CD8-positive, alpha-beta memory T cell (primary cell): Measurements from ENCODE around the gene ACTL10. TPM values are rescaled to one million over a fixed set of nuclear protein-coding genes. Genes with fewer than 3 reads are reported as not detected.
A peak's percentile ranks its signal among the peaks of the same experiment; 100 is the strongest.

Experiments
- CTCF ChIA-PET: fragments of 350-600 bp; sonication (Branson Sonifier 250); formaldehyde crosslinking; loops from one replicate; lab custom pipeline; 2021; ENCODE audit warnings: antibody characterized with exemption; lab: Charles Lee
- POLR2A ChIA-PET: fragments of 350-600 bp; sonication (Branson Sonifier 250); formaldehyde crosslinking; loops from one replicate; lab custom pipeline; 2021; ENCODE audit warnings: antibody characterized with exemption; lab: Charles Lee
- DNase-seq, 5 donors: peaks; one replicate each; pipeline versions ENCODE4 v3.0.0 to v3.0.0-alpha.2; 2020 to 2022; ENCODE audit warnings: mixed read lengths in 1 of 5
- H3K27ac ChIP-seq: one replicate; pipeline ENCODE4 v1.7.0; 2013; ENCODE audit warnings: low read depth, mild to moderate bottlenecking, low read length, moderate library complexity
- H3K27me3 ChIP-seq: 2 replicates; pipeline ENCODE4 v1.7.0; 2013; ENCODE audit warnings: low read length, mild to moderate bottlenecking; ENCODE audit not compliant: insufficient read depth, poor library complexity, severe bottlenecking
- H3K36me3 ChIP-seq: 2 replicates; pipeline ENCODE4 v1.7.0; 2013; ENCODE audit warnings: mild to moderate bottlenecking, low read length, moderate library complexity; ENCODE audit not compliant: insufficient read depth
- H3K4me1 ChIP-seq: 2 replicates; pipeline ENCODE4 v1.7.0; 2013; ENCODE audit warnings: mild to moderate bottlenecking, low read length, moderate library complexity; ENCODE audit not compliant: insufficient read depth
- H3K4me3 ChIP-seq: 2 replicates; pipeline ENCODE4 v1.7.0; 2013; ENCODE audit warnings: mild to moderate bottlenecking, low read length
- H3K9me3 ChIP-seq: 2 replicates; pipeline ENCODE4 v1.7.0; 2013; ENCODE audit warnings: mild to moderate bottlenecking, low read length
- H3K27ac Mint-ChIP-seq, 8 donors: one replicate each; pipeline ENCODE4 v1.8.0; 2020 to 2021; ENCODE audit warnings: mixed read lengths in 8 of 8, mild to moderate bottlenecking in 6 of 8, inconsistent platforms in 3 of 8, moderate library complexity in 3 of 8
- H3K27me3 Mint-ChIP-seq, 2 donors: one replicate each; pipeline ENCODE4 v1.8.0; 2020 to 2021; ENCODE audit warnings: mixed read lengths in 2 of 2, mild to moderate bottlenecking in 1 of 2, moderate library complexity in 1 of 2
- H3K36me3 Mint-ChIP-seq, 3 donors: one replicate each; pipeline ENCODE4 v1.8.0; 2020 to 2021; ENCODE audit warnings: mixed read lengths in 3 of 3, inconsistent platforms in 1 of 3, mild to moderate bottlenecking in 1 of 3
- H3K4me1 Mint-ChIP-seq, 3 donors: one replicate each; pipeline ENCODE4 v1.8.0; 2020 to 2021; ENCODE audit warnings: mixed read lengths in 3 of 3, inconsistent platforms in 1 of 3, mild to moderate bottlenecking in 1 of 3
- H3K4me3 Mint-ChIP-seq, 7 donors: one replicate each; pipeline ENCODE4 v1.8.0; 2020 to 2021; ENCODE audit warnings: mixed read lengths in 7 of 7, mild to moderate bottlenecking in 6 of 7, moderate library complexity in 4 of 7, inconsistent platforms in 2 of 7
- H3K9me3 Mint-ChIP-seq, 5 donors: one replicate each; pipeline ENCODE4 v1.8.0; 2020 to 2022; ENCODE audit warnings: mixed read lengths in 5 of 5, mild to moderate bottlenecking in 3 of 5, moderate library complexity in 2 of 5, inconsistent platforms in 1 of 5
- polyA plus RNA-seq: library from polyadenylated mRNA; unstranded; fragments of 300-500 nt; fragmentation: Illumina TruSeq; gene quantifications from one replicate; pipeline ENCODE4 v1.2.3, GENCODE V29; 2021
- total RNA-seq, 2 experiments: library from RNA; stranded (reverse); gene quantifications; one replicate each; pipeline ENCODE4 v1.2.3, GENCODE V29; 2021

The ACTL10 gene
- total RNA-seq (1 to 10 TPM; 3.8 to 4.6 TPM), polyA plus RNA-seq (6.6 TPM)

- Histone ChIP-seq H3K4me1 (peaks cover 33% of the 10 kb centered on the region), H3K27me3 (no peaks in the 10 kb centered on the region), H3K27ac (peak within 1 kb of the TSS; percentile 43), H3K36me3 (no peaks in the 10 kb centered on the region), H3K4me3 (peak within 1 kb of the TSS; percentile 77), H3K9me3 (no peaks in the 10 kb centered on the region)
- no peaks in the 10 kb centered on the region for H3K9me3 Mint-ChIP-seq
- peak within 1 kb of the TSS; percentile 90 to 97 (median 94) for H3K27ac Mint-ChIP-seq
- peaks cover 0 to 5% (median 0%) of the 10 kb centered on the region in 3 donors for H3K36me3 Mint-ChIP-seq
- ChIA-PET POLR2A (interaction anchor here (0.5 to 4.4 kb wide), 10 partner anchors 12 to 223 kb away, joined by 3 to 24 read pairs (median 4); partner anchors contain the start of genes CBFA2T2, SNTA1 and ZNF341), CTCF (interaction anchor here (0.6 to 7.2 kb wide), 25 partner anchors 8 to 265 kb away, joined by 3 to 103 read pairs (median 5); partner anchors contain the start of genes CBFA2T2, CDK5RAP1, E2F1 and ZNF341)
- no peaks in the 10 kb centered on the region for H3K27me3 Mint-ChIP-seq
- peaks cover 34 to 54% (median 37%) of the 10 kb centered on the region in 3 donors for H3K4me1 Mint-ChIP-seq
- H3K4me3 Mint-ChIP-seq: peak within 1 kb of the TSS; percentile 88 to 96 (median 94)
- DNase-seq: peak; percentile 52 to 88 (median 72)
Measured at GRCh38 chr20:33666293-33667244, at the start of gene ACTL10. ACTL10 (plus strand) TSS chr20:33666943; CDS start chr20:33667498, 555 bp downstream.

GRCh38 chr20:33621717-33622400, 44.9 kb upstream of the ACTL10 start:
- Histone ChIP-seq H3K4me1 (peaks cover 26% of the 10 kb centered on the region), H3K27ac (no peak overlapping the region), H3K27me3 (no peaks in the 10 kb centered on the region), H3K4me3 (no peak overlapping the region), H3K9me3 (no peaks in the 10 kb centered on the region), H3K36me3 (peaks cover 7% of the 10 kb centered on the region)
- Mint-ChIP-seq H3K27ac (peak overlapping the region in 4 of 8 donors; percentile 12 to 89 (median 36)), H3K4me3 (no peak overlapping the region), H3K27me3 (no peaks in the 10 kb centered on the region), H3K36me3 (peaks cover 14 to 73% (median 21%) of the 10 kb centered on the region in 3 donors), H3K4me1 (peaks cover 38 to 54% (median 52%) of the 10 kb centered on the region in 3 donors), H3K9me3 (no peaks in the 10 kb centered on the region)
- DNase-seq: no peak
- ChIA-PET CTCF (no interaction called here), POLR2A (no interaction called here)

GRCh38 chr20:33622705-33623365, 43.9 kb upstream of the ACTL10 start:
- Mint-ChIP-seq H3K27me3 (no peaks in the 10 kb centered on the region), H3K4me3 (no peak overlapping the region), H3K4me1 (peaks cover 38 to 60% (median 52%) of the 10 kb centered on the region in 3 donors), H3K9me3 (no peaks in the 10 kb centered on the region), H3K27ac (peak overlapping the region in 7 of 8 donors; percentile 9 to 89 (median 50)), H3K36me3 (peaks cover 15 to 77% (median 23%) of the 10 kb centered on the region in 3 donors)
- DNase-seq: no peak
- ChIA-PET CTCF (no interaction called here), POLR2A (no interaction called here)
- Histone ChIP-seq H3K4me3 (no peak overlapping the region), H3K27ac (no peak overlapping the region), H3K27me3 (no peaks in the 10 kb centered on the region), H3K9me3 (no peaks in the 10 kb centered on the region), H3K4me1 (peaks cover 26% of the 10 kb centered on the region), H3K36me3 (peaks cover 7% of the 10 kb centered on the region)

- H3K27ac Mint-ChIP-seq: peak overlapping the region; percentile 60 to 97 (median 90)
- Histone ChIP-seq H3K4me3 (peak overlapping the region; percentile 13), H3K36me3 (peaks cover 16% of the 10 kb centered on the region), H3K9me3 (no peaks in the 10 kb centered on the region), H3K27ac (no peak overlapping the region), H3K27me3 (no peaks in the 10 kb centered on the region), H3K4me1 (peaks cover 26% of the 10 kb centered on the region)
- no peaks in the 10 kb centered on the region for H3K27me3 Mint-ChIP-seq
- CTCF ChIA-PET: interaction anchor here (1.7 kb wide), 1 partner anchor 43 kb away, joined by 6 read pairs; no protein-coding TSS in a partner anchor
- peak overlapping the region; percentile 2 to 87 (median 69) for H3K4me3 Mint-ChIP-seq
- no peaks in the 10 kb centered on the region for H3K9me3 Mint-ChIP-seq
- peaks cover 28 to 82% (median 29%) of the 10 kb centered on the region in 3 donors for H3K36me3 Mint-ChIP-seq
- H3K4me1 Mint-ChIP-seq: peaks cover 38 to 60% (median 52%) of the 10 kb centered on the region in 3 donors
- POLR2A ChIA-PET: interaction anchor here (0.5 to 1.0 kb wide), 5 partner anchors 13 to 134 kb away, joined by 3 to 4 read pairs (median 3); partner anchors contain the start of gene CBFA2T2
- DNase-seq: peak in 1 of 5 donors; percentile 31
Measured at GRCh38 chr20:33624399-33624798, 42.3 kb upstream of the ACTL10 start.

- POLR2A ChIA-PET: no interaction called here
- CTCF ChIA-PET: interaction anchor here (0.9 to 1.4 kb wide), 2 partner anchors 10 to 38 kb away, joined by 3 read pairs; no protein-coding TSS in a partner anchor
- peaks cover 38 to 56% (median 48%) of the 10 kb centered on the region in 3 donors for H3K4me1 Mint-ChIP-seq
- Histone ChIP-seq H3K9me3 (no peaks in the 10 kb centered on the region), H3K27ac (no peak overlapping the region), H3K27me3 (no peaks in the 10 kb centered on the region), H3K36me3 (peaks cover 29% of the 10 kb centered on the region), H3K4me1 (peaks cover 26% of the 10 kb centered on the region), H3K4me3 (no peak overlapping the region)
- peak overlapping the region in 7 of 8 donors; percentile 52 to 95 (median 82) for H3K27ac Mint-ChIP-seq
- no peaks in the 10 kb centered on the region for H3K27me3 Mint-ChIP-seq
- H3K4me3 Mint-ChIP-seq: peak overlapping the region in 5 of 7 donors; percentile 8 to 54 (median 40)
- peaks cover 35 to 88% (median 35%) of the 10 kb centered on the region in 3 donors for H3K36me3 Mint-ChIP-seq
- DNase-seq: no peak
- H3K9me3 Mint-ChIP-seq: no peaks in the 10 kb centered on the region
Measured at GRCh38 chr20:33626190-33626589, 40.6 kb upstream of the ACTL10 start.

- no peaks in the 10 kb centered on the region for H3K27me3 Mint-ChIP-seq
- ChIA-PET CTCF (interaction anchor here (1.4 kb wide), 1 partner anchor 9 kb away, joined by 3 read pairs; no protein-coding TSS in a partner anchor), POLR2A (no interaction called here)
- Histone ChIP-seq H3K36me3 (peaks cover 36% of the 10 kb centered on the region), H3K9me3 (no peaks in the 10 kb centered on the region), H3K27me3 (no peaks in the 10 kb centered on the region), H3K4me1 (peaks cover 26% of the 10 kb centered on the region), H3K4me3 (no peak overlapping the region), H3K27ac (no peak overlapping the region)
- H3K4me1 Mint-ChIP-seq: peaks cover 30 to 51% (median 39%) of the 10 kb centered on the region in 3 donors
- peaks cover 35 to 89% (median 39%) of the 10 kb centered on the region in 3 donors for H3K36me3 Mint-ChIP-seq
- H3K27ac Mint-ChIP-seq: peak overlapping the region in 4 of 8 donors; percentile 33 to 94 (median 58)
- no peak overlapping the region for H3K4me3 Mint-ChIP-seq
- no peak for DNase-seq
- H3K9me3 Mint-ChIP-seq: no peaks in the 10 kb centered on the region
Measured at GRCh38 chr20:33627577-33628216, 39.0 kb upstream of the ACTL10 start.

- H3K27me3 ChIP-seq: no peaks in the 10 kb centered on the region
- H3K36me3 ChIP-seq: peaks cover 30% of the 10 kb centered on the region
- H3K4me1 Mint-ChIP-seq: peaks cover 20 to 40% (median 31%) of the 10 kb centered on the region in 3 donors
- H3K27me3 Mint-ChIP-seq: no peaks in the 10 kb centered on the region
- no peak for DNase-seq
- H3K4me3 Mint-ChIP-seq: no peak overlapping the region
- H3K4me1 ChIP-seq: peaks cover 9% of the 10 kb centered on the region
- POLR2A ChIA-PET: no interaction called here
- no peak overlapping the region for H3K27ac ChIP-seq
- no peak overlapping the region for H3K4me3 ChIP-seq
- no peaks in the 10 kb centered on the region for H3K9me3 Mint-ChIP-seq
- peak overlapping the region in 4 of 8 donors; percentile 5 to 51 (median 44) for H3K27ac Mint-ChIP-seq
- H3K36me3 Mint-ChIP-seq: peaks cover 31 to 83% (median 34%) of the 10 kb centered on the region in 3 donors
- no peaks in the 10 kb centered on the region for H3K9me3 ChIP-seq
- CTCF ChIA-PET: no interaction called here
Measured at GRCh38 chr20:33629533-33629932, 37.2 kb upstream of the ACTL10 start.
